Measurements from ENCODE around the gene PRPF8. TPM values are rescaled to one million over a fixed set of nuclear protein-coding genes. Genes with fewer than 3 reads are reported as not detected.

The PRPF8 gene
- polyA plus RNA-seq (43.9 and 56.9 TPM in 2 replicates), polyA minus RNA-seq (149 and 158 TPM in 2 replicates)

DNA sequence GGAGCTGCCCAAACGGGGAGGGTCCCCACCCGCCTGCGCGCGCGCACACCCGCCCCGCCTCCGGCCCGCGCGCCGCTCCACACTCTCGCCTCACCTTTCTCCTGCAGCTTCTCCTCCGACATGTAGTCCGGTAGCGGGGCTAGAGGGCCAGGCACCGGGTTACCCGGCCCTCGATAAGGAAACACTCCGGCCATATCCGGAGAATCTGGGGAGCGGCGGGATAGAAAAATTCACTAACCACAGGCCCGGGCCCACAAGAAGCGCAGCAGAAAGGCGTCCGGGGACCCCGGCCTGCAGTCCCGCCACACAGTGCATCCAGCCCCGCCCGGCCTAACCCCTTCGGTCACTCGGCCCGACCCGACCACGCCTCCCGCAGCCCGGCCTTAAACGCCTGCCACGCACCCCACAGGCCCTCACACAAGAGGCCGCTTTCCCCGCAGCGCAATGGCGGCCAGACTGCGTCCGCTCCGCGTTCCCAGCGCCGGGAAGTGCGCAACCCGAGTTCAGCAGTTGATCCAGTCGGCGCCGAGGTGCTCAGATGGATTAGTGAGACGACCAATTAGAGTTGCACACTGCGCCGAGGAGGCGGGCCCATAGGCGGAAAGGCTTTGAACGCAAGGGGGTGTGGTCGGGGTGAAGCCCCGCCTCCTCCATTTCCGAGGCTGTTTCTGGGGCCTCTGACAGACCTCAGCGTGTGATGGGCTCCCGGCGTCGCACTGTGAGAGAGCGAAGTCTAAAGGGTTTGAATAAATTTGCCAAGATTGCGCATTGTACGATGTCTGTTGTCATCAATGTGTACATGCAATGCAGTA, at the start of gene PRPF8:
PRPF8 (minus strand) TSS at position 490 of the 812 bp plus-strand sequence; CDS start at position 194, 296 bp downstream.
- peaks cover 40% of the 10 kb centered on the region for H3K79me2 ChIP-seq (replicated peaks; ENCODE audit: insufficient read depth, low read length)
- TF ChIP-seq EZH2 (IDR thresholded peaks at IDR 0.05; ENCODE audit: borderline replicate concordance, insufficient read depth, low read length, poor library complexity, severe bottlenecking) (no peak), MXI1 (conservative IDR thresholded peaks at IDR 0.05; ENCODE audit: poor library complexity, severe bottlenecking) (peak; percentile 78), RAD21 (conservative IDR thresholded peaks at IDR 0.05) (no peak), EP300 (conservative IDR thresholded peaks at IDR 0.05; ENCODE audit: poor library complexity, severe bottlenecking) (peak; percentile 83), POLR2AphosphoS5 (IDR thresholded peaks at IDR 0.05) (peak; percentile 99), CTCF (IDR thresholded peaks at IDR 0.05; ENCODE audit: poor library complexity, severe bottlenecking) (no peak), TAF1 (IDR thresholded peaks at IDR 0.05; ENCODE audit: low read depth) (peak; percentile 65), SMC3 (conservative IDR thresholded peaks at IDR 0.05; ENCODE audit: poor library complexity) (peak; percentile 16)
- TF ChIP-seq, protein P1, sequence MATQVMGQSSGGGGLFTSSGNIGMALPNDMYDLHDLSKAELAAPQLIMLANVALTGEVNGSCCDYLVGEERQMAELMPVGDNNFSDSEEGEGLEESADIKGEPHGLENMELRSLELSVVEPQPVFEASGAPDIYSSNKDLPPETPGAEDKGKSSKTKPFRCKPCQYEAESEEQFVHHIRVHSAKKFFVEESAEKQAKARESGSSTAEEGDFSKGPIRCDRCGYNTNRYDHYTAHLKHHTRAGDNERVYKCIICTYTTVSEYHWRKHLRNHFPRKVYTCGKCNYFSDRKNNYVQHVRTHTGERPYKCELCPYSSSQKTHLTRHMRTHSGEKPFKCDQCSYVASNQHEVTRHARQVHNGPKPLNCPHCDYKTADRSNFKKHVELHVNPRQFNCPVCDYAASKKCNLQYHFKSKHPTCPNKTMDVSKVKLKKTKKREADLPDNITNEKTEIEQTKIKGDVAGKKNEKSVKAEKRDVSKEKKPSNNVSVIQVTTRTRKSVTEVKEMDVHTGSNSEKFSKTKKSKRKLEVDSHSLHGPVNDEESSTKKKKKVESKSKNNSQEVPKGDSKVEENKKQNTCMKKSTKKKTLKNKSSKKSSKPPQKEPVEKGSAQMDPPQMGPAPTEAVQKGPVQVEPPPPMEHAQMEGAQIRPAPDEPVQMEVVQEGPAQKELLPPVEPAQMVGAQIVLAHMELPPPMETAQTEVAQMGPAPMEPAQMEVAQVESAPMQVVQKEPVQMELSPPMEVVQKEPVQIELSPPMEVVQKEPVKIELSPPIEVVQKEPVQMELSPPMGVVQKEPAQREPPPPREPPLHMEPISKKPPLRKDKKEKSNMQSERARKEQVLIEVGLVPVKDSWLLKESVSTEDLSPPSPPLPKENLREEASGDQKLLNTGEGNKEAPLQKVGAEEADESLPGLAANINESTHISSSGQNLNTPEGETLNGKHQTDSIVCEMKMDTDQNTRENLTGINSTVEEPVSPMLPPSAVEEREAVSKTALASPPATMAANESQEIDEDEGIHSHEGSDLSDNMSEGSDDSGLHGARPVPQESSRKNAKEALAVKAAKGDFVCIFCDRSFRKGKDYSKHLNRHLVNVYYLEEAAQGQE (IDR thresholded peaks at IDR 0.05; ENCODE audit: borderline replicate concordance) = peak; percentile 70
- H3K9me2 ChIP-seq (ENCODE audit: insufficient read depth, low read length) = no peaks in the 10 kb centered on the region
- H3K36me3 ChIP-seq (ENCODE audit: insufficient read depth, low read length) = peaks cover 14% of the 10 kb centered on the region
- peak within 1 kb of the TSS; percentile 98 for H3K9ac ChIP-seq (ENCODE audit: low read length)
- H3K27me3 ChIP-seq (ENCODE audit: insufficient read depth, low read depth, low read length) = no peaks in the 10 kb centered on the region
- no peaks in the 10 kb centered on the region for H3F3A ChIP-seq (ENCODE audit: insufficient read depth, low read length, poor library complexity, severe bottlenecking)
- peak within 1 kb of the TSS; percentile 81 for H2AFZ ChIP-seq (ENCODE audit: low read depth, low read length)
- peak within 1 kb of the TSS; percentile 86 for H3K4me2 ChIP-seq (ENCODE audit: low read length)
- peaks cover 5% of the 10 kb centered on the region for H4K20me1 ChIP-seq (ENCODE audit: insufficient read depth)
- H3K27ac ChIP-seq (ENCODE audit: low read length) = peak within 1 kb of the TSS; percentile 97
- H3K9me3 ChIP-seq (ENCODE audit: low read length) = no peaks in the 10 kb centered on the region
- peak within 1 kb of the TSS; percentile 89 for H3K4me3 ChIP-seq (ENCODE audit: low read length)

DNA sequence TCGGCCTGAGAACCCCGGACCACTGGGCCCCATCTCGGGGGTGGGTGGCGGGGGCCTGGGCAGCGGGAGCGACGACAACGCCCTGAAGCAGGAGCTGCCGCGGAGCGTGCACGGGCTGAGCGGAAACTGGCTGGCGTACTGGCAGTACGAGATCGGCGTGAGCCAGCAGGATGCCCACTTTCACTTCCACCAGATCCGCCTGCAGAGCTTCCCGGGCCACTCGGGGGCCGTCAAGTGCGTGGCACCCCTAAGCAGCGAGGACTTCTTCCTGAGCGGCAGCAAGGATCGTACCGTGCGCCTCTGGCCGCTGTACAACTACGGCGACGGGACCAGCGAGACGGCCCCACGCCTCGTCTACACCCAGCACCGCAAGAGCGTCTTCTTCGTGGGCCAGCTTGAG, 49.1 kb upstream of the PRPF8 start:
- Histone ChIP-seq H2AFZ (ENCODE audit: low read depth, low read length) (no peak overlapping the region), H3K27me3 (ENCODE audit: insufficient read depth, low read depth, low read length) (no peaks in the 10 kb centered on the region), H3K36me3 (ENCODE audit: insufficient read depth, low read length) (no peaks in the 10 kb centered on the region), H3F3A (ENCODE audit: insufficient read depth, low read length, poor library complexity, severe bottlenecking) (no peaks in the 10 kb centered on the region), H3K79me2 (replicated peaks; ENCODE audit: insufficient read depth, low read length) (no peaks in the 10 kb centered on the region), H3K9ac (ENCODE audit: low read length) (no peak overlapping the region), H4K20me1 (ENCODE audit: insufficient read depth) (no peaks in the 10 kb centered on the region), H3K9me2 (ENCODE audit: insufficient read depth, low read length) (no peaks in the 10 kb centered on the region), H3K27ac (ENCODE audit: low read length) (no peak overlapping the region), H3K4me3 (ENCODE audit: low read length) (no peak overlapping the region), H3K9me3 (ENCODE audit: low read length) (no peaks in the 10 kb centered on the region), H3K4me2 (ENCODE audit: low read length) (no peak overlapping the region)
- TF ChIP-seq, protein P1 (IDR thresholded peaks at IDR 0.05; ENCODE audit: borderline replicate concordance) = no peak
- TF ChIP-seq POLR2AphosphoS5 (IDR thresholded peaks at IDR 0.05) (no peak), CTCF (IDR thresholded peaks at IDR 0.05; ENCODE audit: poor library complexity, severe bottlenecking) (no peak), RAD21 (conservative IDR thresholded peaks at IDR 0.05) (no peak)

Data from neural cell (in vitro differentiated cells).